HFF-Myc (cell line): ENCODE measurements around the gene RNU6-7.

Experiments
- DNase-seq: peaks from one replicate; pipeline ENCODE4 v3.0.0-alpha.2; 2011; ENCODE audit warnings: low read depth; ENCODE audit errors: extremely low read depth
- H3K4me3 ChIP-seq: replicated peaks from 2 replicates; pipeline ENCODE4 v1.5.1; 2011; ENCODE audit warnings: low read depth, mild to moderate bottlenecking, control low read depth, low read length
- CTCF ChIP-seq: IDR thresholded peaks from 2 replicates; pipeline ENCODE4 v1.5.1; 2012; ENCODE audit warnings: mild to moderate bottlenecking, low read depth, low read length, control low read depth; ENCODE audit errors: missing control alignments

Gene RNU6-7

GRCh38 chr14:32202998-32203882 lies 1.4 kb downstream of the RNU6-7 start, which contains the start of gene RNU6-8:
RNU6-8 (minus strand) TSS chr14:32203269.
- TF ChIP-seq CTCF, result no peak
- peak; percentile 53 for DNase-seq
- H3K4me3 ChIP-seq, result peak within 1 kb of the TSS; percentile 68

GRCh38 chr14:32203928-32204357 lies 2.1 kb downstream of the RNU6-7 start:
- H3K4me3 ChIP-seq, result peak overlapping the region; percentile 68
- TF ChIP-seq CTCF, result no peak
- DNase-seq, result no peak

GRCh38 chr14:32205554-32205953 lies 3.7 kb downstream of the RNU6-7 start:
- no peak for TF ChIP-seq CTCF
- no peak for DNase-seq
- no peak overlapping the region for H3K4me3 ChIP-seq

GRCh38 chr14:32205984-32206383 lies 4.1 kb downstream of the RNU6-7 start:
- H3K4me3 ChIP-seq, result no peak overlapping the region
- no peak for DNase-seq
- no peak for TF ChIP-seq CTCF

GRCh38 chr14:32206552-32206951 lies 4.7 kb downstream of the RNU6-7 start:
- no peak overlapping the region for H3K4me3 ChIP-seq
- TF ChIP-seq CTCF, result no peak
- DNase-seq, result no peak

GRCh38 chr14:32208490-32208889 lies 6.6 kb downstream of the RNU6-7 start:
- no peak for TF ChIP-seq CTCF
- no peak overlapping the region for H3K4me3 ChIP-seq
- DNase-seq, result no peak

GRCh38 chr14:32209471-32209870 lies 7.6 kb downstream of the RNU6-7 start:
- TF ChIP-seq CTCF, result no peak
- DNase-seq, result no peak
- H3K4me3 ChIP-seq, result no peak overlapping the region
